HG02798 (cell line): ENCODE data around the gene NEURL1B.

ENCODE experiments used
- ATAC-seq: cut with Tn5 transposase; IDR thresholded peaks from one replicate; pipeline ENCODE4 v1.9.1; 2021; ENCODE audit warnings: mild to moderate bottlenecking; ENCODE audit not compliant: unreplicated experiment, poor library complexity

Gene NEURL1B

GRCh38 chr5:172727551-172727950, 86.5 kb downstream of the NEURL1B start:
- ATAC-seq = no peak

DNA sequence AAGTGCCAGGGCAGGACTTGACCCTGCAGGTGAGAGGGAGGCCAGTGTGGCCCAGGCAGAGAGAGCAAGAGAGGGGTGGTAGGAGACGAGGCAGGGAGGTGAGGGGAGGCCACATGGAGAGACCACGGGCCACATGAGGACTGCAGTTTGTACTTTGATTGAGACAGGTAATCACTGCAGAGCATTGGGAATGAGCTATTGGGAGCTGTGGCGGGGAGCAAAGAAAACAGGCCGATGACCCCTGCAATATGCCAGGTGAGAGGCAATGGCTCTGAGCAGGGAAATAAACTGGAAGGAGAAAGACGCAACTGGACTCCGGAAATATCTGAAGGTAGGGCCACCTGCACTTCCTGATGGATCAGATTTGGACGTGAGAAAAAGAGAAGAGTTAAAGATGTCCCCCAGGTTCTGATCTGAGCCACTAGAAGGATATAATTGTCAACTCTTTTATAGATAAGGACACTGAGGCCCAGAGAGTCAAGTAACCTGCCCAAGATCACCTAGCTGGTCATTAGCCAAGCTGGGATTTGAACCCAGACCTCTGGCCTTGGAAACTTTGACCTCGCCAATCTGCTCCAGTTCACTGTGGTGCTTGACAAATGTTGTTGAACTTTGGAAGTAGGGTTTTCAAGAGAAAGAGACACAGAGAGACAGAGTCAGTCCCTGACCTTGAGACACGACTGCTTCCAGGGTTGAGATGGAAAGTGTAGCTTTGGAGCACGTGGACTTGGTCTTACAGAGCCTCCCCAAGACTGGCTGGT, 87.6 kb downstream of the NEURL1B start:
- no peak for ATAC-seq

GRCh38 chr5:172729588-172729987, 88.5 kb downstream of the NEURL1B start:
- no peak for ATAC-seq

DNA sequence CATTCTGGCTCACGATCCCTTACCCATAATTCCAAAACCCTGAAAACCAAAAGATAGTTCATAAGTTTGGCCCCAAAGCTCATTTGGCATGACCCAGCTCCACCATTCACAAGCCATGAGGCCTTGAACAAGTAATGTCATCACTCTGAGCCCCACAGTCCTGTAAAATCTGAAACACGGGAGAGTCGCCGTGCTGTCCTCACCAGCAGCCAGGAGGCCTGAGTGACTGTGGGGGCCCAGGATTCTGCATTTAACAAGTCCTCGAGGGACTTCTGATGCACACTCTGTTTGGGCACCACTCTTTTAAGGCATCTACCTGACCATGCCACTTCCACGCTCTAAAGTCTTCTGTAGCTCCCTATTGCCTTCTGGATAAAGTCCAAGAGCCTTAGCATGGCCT, 89.2 kb downstream of the NEURL1B start:
- no peak for ATAC-seq

DNA sequence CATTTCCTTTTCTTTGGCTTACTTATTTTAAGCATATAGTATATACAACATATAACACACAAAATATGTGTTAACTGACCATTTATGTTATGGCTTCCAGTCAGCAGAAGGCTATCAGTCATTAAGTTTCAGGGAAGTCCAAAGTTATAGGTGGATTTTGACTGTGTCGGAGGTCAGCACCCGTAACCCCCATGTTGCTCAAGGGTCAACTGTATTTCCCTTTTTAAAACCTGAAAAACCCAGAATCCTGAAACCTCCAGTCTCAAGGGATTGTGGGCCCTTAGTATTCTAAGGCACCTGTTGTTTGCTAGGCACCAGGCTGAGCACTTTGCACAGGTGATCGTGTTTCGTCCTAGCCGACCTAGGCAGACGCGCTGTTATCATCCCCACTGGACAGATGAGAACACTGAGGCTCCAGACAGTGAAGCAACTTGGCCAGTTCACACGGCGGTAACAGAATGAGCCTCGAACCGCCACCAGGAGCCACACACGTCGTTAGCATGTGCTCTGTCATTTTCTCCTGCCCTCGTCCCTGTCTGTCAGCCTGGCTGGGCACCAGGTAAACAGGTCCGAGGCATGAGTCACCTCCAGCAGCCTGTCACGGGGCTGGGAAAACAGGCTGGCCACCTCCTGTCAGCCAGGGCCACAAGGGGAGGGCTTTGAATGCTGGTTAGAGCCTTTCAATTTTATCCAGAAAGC, 90.1 kb downstream of the NEURL1B start:
- no peak for ATAC-seq

- ATAC-seq = no peak
Observed at GRCh38 chr5:172731680-172732074, 90.6 kb downstream of the NEURL1B start.

- no peak for ATAC-seq
Observed at GRCh38 chr5:172732201-172732865, 91.3 kb downstream of the NEURL1B start.

DNA sequence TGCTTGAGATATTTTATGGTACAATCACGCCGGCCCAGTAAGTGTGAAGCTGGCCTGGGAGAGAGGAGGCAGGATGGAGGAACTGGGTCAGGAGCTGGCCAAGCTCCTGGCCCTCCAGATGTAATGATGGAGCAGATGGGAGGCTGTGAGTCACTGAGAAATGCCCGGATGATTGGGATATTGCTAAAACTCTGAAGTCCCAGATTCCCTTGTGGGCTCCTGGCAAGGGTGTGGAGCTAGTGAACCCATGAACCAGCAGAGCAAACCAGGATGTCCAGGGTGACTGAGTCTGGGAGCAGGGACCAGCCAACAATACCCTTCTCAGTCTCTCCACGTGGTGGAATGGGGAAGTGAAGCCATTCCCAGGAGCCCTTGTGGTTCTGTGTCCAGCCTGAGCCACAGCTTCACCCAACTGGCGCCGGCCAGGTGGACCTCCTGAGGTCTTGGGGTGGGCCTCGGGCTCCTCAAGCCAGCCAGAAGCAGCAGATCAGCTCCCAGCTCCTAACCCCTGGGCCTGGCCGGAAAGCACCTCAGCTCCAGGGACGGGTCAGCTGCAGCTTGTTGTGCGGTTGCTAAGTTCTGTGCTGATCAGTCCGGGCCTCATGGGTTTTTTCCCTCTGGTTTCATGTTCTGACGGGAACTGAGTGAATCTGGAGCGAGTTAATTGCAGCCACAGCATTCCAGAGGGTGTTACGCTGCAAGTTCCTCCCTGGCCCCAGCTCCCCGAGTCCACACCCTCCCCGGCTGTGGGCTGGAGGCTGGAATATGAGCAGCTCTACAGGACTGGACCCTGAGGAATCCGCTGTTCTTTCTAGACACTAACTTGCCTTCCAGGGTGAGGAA, 92.3 kb downstream of the NEURL1B start:
- no peak for ATAC-seq

- no peak for ATAC-seq
Observed at GRCh38 chr5:172733974-172734346, 92.9 kb downstream of the NEURL1B start.

- ATAC-seq = no peak
Observed at GRCh38 chr5:172735141-172735831, 94.2 kb downstream of the NEURL1B start.

- no peak for ATAC-seq
Observed at GRCh38 chr5:172736508-172737135, 95.6 kb downstream of the NEURL1B start.

DNA sequence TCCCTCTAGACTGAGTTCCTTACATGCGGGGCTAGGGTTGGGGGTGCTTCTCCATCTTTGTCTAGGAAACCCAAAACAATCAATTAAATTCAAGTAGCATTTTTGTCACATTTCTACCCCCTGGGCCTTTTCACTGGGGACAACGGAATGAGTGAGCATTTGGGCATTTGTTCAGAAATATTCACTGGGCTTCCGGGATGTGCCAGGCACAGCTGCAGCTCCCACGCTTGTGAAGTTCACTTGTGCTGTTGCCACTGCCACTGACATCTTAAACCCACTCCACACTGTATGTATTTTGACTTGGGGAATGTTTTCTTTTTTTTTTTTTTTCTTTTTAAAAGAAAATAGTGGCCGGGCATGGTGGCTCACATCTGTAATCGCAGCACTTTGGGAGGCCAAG, 98.3 kb downstream of the NEURL1B start:
- no peak for ATAC-seq

- ATAC-seq = no peak
Observed at GRCh38 chr5:172740428-172741205, 99.6 kb downstream of the NEURL1B start.
